ENCODE results near the gene RPRD2. TPM values are rescaled to one million over a fixed set of nuclear protein-coding genes. Genes with fewer than 3 reads are reported as not detected.

Gene RPRD2
- total and polyA plus RNA-seq, 11 donors = 6.4 to 33.4 (median 22.6) TPM

DNA sequence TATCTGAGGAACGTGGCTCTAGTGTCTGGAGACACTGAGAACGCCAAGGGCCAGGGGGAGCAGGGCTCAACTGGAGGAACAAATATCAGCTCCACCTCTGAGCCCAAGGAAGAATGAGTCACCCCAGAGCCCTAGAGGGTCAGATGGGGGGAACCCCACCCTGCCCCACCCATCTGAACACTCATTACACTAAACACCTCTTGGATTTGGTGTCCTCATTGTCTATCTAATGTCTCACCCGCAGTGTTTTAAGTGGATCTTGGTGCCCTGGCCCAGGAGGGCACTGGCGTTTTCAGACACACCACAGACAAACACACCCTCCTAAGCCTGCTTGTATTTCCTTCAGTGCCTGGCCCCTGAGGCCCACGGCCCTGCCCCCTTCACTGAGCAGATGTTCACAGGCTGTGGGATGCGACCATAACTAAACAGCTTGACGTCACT is 149.4 kb downstream of the RPRD2 start:
- Histone ChIP-seq H3K9me3 (no peaks in the 10 kb centered on the region), H3K4me3 (no peak overlapping the region), H3K4me1 (peaks cover 0 to 27% (median 15%) of the 10 kb centered on the region in 12 donors), H3K27ac (no peak overlapping the region), H3K27me3 (no peaks in the 10 kb centered on the region), H3K36me3 (peaks cover 0 to 37% (median 3%) of the 10 kb centered on the region in 9 donors)
- 81 to 85% (median 83%) methylated on average over 7 of the region's 7 CpGs for WGBS, 4 donors
- TF ChIP-seq, protein P1, sequence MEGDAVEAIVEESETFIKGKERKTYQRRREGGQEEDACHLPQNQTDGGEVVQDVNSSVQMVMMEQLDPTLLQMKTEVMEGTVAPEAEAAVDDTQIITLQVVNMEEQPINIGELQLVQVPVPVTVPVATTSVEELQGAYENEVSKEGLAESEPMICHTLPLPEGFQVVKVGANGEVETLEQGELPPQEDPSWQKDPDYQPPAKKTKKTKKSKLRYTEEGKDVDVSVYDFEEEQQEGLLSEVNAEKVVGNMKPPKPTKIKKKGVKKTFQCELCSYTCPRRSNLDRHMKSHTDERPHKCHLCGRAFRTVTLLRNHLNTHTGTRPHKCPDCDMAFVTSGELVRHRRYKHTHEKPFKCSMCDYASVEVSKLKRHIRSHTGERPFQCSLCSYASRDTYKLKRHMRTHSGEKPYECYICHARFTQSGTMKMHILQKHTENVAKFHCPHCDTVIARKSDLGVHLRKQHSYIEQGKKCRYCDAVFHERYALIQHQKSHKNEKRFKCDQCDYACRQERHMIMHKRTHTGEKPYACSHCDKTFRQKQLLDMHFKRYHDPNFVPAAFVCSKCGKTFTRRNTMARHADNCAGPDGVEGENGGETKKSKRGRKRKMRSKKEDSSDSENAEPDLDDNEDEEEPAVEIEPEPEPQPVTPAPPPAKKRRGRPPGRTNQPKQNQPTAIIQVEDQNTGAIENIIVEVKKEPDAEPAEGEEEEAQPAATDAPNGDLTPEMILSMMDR (IDR thresholded peaks at IDR 0.05) = no peak
- TF ChIP-seq POLR2A (IDR thresholded peaks at IDR 0.05) = no peak
- DNase-seq (no peak), ATAC-seq (no peak)
- intact Hi-C loops (cut with DNase I) = no loop called here

DNA sequence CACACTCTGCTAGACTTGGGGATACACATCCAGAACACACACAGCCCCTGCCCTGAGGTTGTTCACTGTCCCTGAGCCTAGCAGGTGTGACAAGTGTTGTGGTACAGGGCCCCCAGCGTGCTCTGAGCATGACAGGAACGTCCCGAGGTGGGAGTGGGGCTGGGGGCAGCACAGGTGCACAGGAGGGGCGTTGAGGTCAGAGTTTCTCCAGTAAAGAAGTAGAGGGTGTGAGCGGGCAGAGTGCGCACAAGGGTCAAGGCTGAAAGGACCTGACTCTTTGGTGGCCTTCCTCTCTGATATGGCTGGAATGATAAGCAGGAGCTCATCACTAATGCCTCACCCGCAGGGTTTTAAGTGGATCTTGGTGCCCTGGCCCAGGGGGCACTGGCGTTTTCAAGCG is 150.3 kb downstream of the RPRD2 start:
- WGBS, 4 donors = 83 to 98% (median 90%) methylated on average over 8 to 9 of the region's 9 CpGs
- H3K4me1 ChIP-seq = peaks cover 0 to 20% (median 13%) of the 10 kb centered on the region in 12 donors
- H3K27me3 ChIP-seq = no peaks in the 10 kb centered on the region
- intact Hi-C loops (cut with DNase I) = no loop called here
- peak overlapping the region in 1 of 12 donors; percentile 87 for H3K27ac ChIP-seq
- H3K9me3 ChIP-seq = no peaks in the 10 kb centered on the region
- TF ChIP-seq, protein P1 (IDR thresholded peaks at IDR 0.05) = no peak
- no peak for TF ChIP-seq POLR2A (IDR thresholded peaks at IDR 0.05)
- DNase-seq = no peak
- H3K4me3 ChIP-seq = peak overlapping the region in 1 of 12 donors; percentile 76
- no peak for ATAC-seq
- H3K36me3 ChIP-seq = peaks cover 0 to 37% (median 3%) of the 10 kb centered on the region in 9 donors

DNA sequence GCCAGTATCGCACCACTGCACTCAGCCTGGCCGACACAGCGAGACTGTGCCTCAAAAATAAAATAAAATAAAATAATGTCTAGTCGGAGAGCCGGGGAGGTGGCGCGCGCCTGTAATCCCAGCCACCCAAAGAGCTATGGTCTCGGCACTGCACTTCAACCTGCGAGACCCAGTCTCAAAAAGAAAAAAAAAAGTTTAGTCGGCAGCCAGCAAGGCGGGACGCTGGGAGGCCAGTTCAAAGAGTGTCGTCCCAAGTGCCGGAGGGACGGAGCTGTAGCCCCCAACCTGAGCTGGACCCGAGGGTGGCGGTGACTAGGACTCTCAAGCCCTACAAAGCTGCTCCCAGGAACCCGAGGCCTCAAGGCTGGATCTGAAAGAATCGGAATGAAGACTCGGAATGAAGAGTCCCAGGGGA is 151.0 kb downstream of the RPRD2 start:
- intact Hi-C loops (cut with DNase I) = loop anchor here in 2 of 10 donors (1.0 to 5.0 kb wide), 2 partner anchors 28 to 43 kb away; partner anchors contain the start of gene TARS2 (in 1 of the 2)

More for the DNA sequence above, 151.0 kb downstream of the RPRD2 start:
- Histone ChIP-seq H3K27ac (peak overlapping the region; percentile 72 to 93 (median 85)), H3K4me3 (peak overlapping the region; percentile 55 to 86 (median 63)), H3K36me3 (peaks cover 0 to 36% (median 3%) of the 10 kb centered on the region in 9 donors), H3K27me3 (no peaks in the 10 kb centered on the region), H3K4me1 (peaks cover 0 to 16% (median 12%) of the 10 kb centered on the region in 12 donors), H3K9me3 (no peaks in the 10 kb centered on the region)
- peak in 2 of 4 donors; percentile 4 to 23 for ATAC-seq
- DNase-seq = no peak
- TF ChIP-seq POLR2A (IDR thresholded peaks at IDR 0.05) = no peak
- TF ChIP-seq, protein P1 (IDR thresholded peaks at IDR 0.05) = no peak
- 26 to 32% (median 29%) methylated on average over 21 of the region's 21 CpGs for WGBS, 4 donors
